WTC11 (cell line): Measurements from ENCODE around the gene KY. TPM values are rescaled to one million over a fixed set of nuclear protein-coding genes. Genes with fewer than 3 reads are reported as not detected.

Experiments
- ATAC-seq: fragments of 200-7000 bp; cut with Tn5 transposase; 2 replicates; pipeline ENCODE4 v1.10.0; 2021; ENCODE audit warnings: mild to moderate bottlenecking, moderate library complexity
- CTCF ChIA-PET: fragments of 300-600 bp; sonication (Branson Sonifier 250); formaldehyde crosslinking; loops from one replicate; lab custom pipeline; 2021; ENCODE audit warnings: antibody characterized with exemption; lab: Charles Lee
- POLR2A ChIA-PET: fragments of 350-600 bp; sonication (Branson Sonifier 250); formaldehyde crosslinking; loops from one replicate; lab custom pipeline; 2021; ENCODE audit warnings: antibody characterized with exemption; lab: Charles Lee
- DNase-seq: peaks from one replicate; pipeline ENCODE4 v3.0.0; 2021; ENCODE audit warnings: low spot score
- H3K27ac Mint-ChIP-seq: 2 replicates; pipeline ENCODE4 v1.8.0; 2021; ENCODE audit warnings: mixed read lengths
- H3K27me3 Mint-ChIP-seq: 2 replicates; pipeline ENCODE4 v1.8.0; 2021; ENCODE audit warnings: low read depth, mild to moderate bottlenecking, moderate library complexity, mixed read lengths
- H3K36me3 Mint-ChIP-seq: 2 replicates; pipeline ENCODE4 v1.8.0; 2021; ENCODE audit warnings: mixed read lengths
- H3K4me1 Mint-ChIP-seq: 2 replicates; pipeline ENCODE4 v1.8.0; 2022; ENCODE audit warnings: mixed read lengths
- H3K4me3 Mint-ChIP-seq: 2 replicates; pipeline ENCODE4 v1.8.0; 2021; ENCODE audit warnings: mild to moderate bottlenecking, moderate library complexity, mixed read lengths
- H3K9me3 Mint-ChIP-seq: 2 replicates; pipeline ENCODE4 v1.8.0; 2021; ENCODE audit warnings: mixed read lengths
- CREB1 ChIP-seq: sonication (generic); formaldehyde crosslinking; IDR thresholded peaks from 2 replicates; pipeline ENCODE4 v1.8.0; 2023; ENCODE audit warnings: mild to moderate bottlenecking, missing genetic modification reagents
- EMX1 ChIP-seq: fragments of 250-450 bp; sonication (Bioruptor Pico); IDR thresholded peaks from 2 replicates; pipeline ENCODE4 v1.8.0; 2021; ENCODE audit warnings: mild to moderate bottlenecking
- ESRRA ChIP-seq: sonication (generic); formaldehyde crosslinking; IDR thresholded peaks from 2 replicates; pipeline ENCODE4 v1.8.1; 2022; ENCODE audit warnings: mild to moderate bottlenecking, missing genetic modification reagents, borderline replicate concordance
- ETV6 ChIP-seq: sonication (generic); formaldehyde crosslinking; IDR thresholded peaks from 2 replicates; pipeline ENCODE4 v1.8.1; 2022; ENCODE audit warnings: mild to moderate bottlenecking, missing genetic modification reagents
- GABPB1 ChIP-seq: sonication (generic); formaldehyde crosslinking; IDR thresholded peaks from 2 replicates; pipeline ENCODE4 v1.8.1; 2023; ENCODE audit warnings: mild to moderate bottlenecking, missing genetic modification reagents
- GRHL2 ChIP-seq: fragments of 250-450 bp; sonication (Bioruptor Pico); IDR thresholded peaks from 2 replicates; pipeline ENCODE4 v1.8.0; 2022; ENCODE audit warnings: mild to moderate bottlenecking, moderate library complexity; ENCODE audit not compliant: insufficient replicate concordance, severe bottlenecking
- GTF2I ChIP-seq: fragments of 250-450 bp; sonication (Bioruptor Pico); conservative IDR thresholded peaks from 2 replicates; pipeline ENCODE4 v1.4.0; 2021; ENCODE audit warnings: mild to moderate bottlenecking
- HMGA2 ChIP-seq: fragments of 250-450 bp; sonication (Bioruptor Pico); IDR thresholded peaks from 2 replicates; pipeline ENCODE4 v1.4.0; 2021; ENCODE audit warnings: mild to moderate bottlenecking, moderate library complexity
- MXD4 ChIP-seq: fragments of 250-450 bp; sonication (Bioruptor Pico); IDR thresholded peaks from 2 replicates; pipeline ENCODE4 v1.8.0; 2021; ENCODE audit warnings: mild to moderate bottlenecking, moderate library complexity, borderline replicate concordance
- NR1H2 ChIP-seq: sonication (generic); formaldehyde crosslinking; IDR thresholded peaks from 2 replicates; pipeline ENCODE4 v1.9.0; 2021; ENCODE audit warnings: mild to moderate bottlenecking, moderate library complexity, missing genetic modification reagents
- RORB ChIP-seq: fragments of 250-450 bp; sonication (Bioruptor Pico); IDR thresholded peaks from 2 replicates; pipeline ENCODE4 v1.9.0; 2021; ENCODE audit warnings: mild to moderate bottlenecking
- SMAD3 ChIP-seq: sonication (generic); formaldehyde crosslinking; IDR thresholded peaks from 2 replicates; pipeline ENCODE4 v1.8.0; 2022; ENCODE audit warnings: missing genetic modification reagents, mild to moderate bottlenecking, borderline replicate concordance
- SOX15 ChIP-seq: fragments of 250-450 bp; sonication (Bioruptor Pico); IDR thresholded peaks from 2 replicates; pipeline ENCODE4 v1.9.0; 2021; ENCODE audit warnings: mild to moderate bottlenecking
- TCF7 ChIP-seq: sonication (generic); formaldehyde crosslinking; IDR thresholded peaks from 2 replicates; pipeline ENCODE4 v1.8.0; 2022; ENCODE audit warnings: mild to moderate bottlenecking, low read depth, missing genetic modification reagents, moderate library complexity
- TP53 ChIP-seq: sonication (generic); formaldehyde crosslinking; IDR thresholded peaks from 2 replicates; pipeline ENCODE4 v1.8.1; 2023; ENCODE audit warnings: mild to moderate bottlenecking, missing genetic modification reagents
- ZNF121 ChIP-seq: sonication (generic); formaldehyde crosslinking; IDR thresholded peaks from 2 replicates; pipeline ENCODE4 v1.8.0; 2023; ENCODE audit warnings: missing genetic modification reagents
- ZNF219 ChIP-seq: sonication (generic); formaldehyde crosslinking; IDR thresholded peaks from 2 replicates; pipeline ENCODE4 v1.8.0; 2023; ENCODE audit warnings: missing genetic modification reagents, mild to moderate bottlenecking, borderline replicate concordance
- ZNF416 ChIP-seq: fragments of 250-450 bp; sonication (Bioruptor Pico); IDR thresholded peaks from 2 replicates; pipeline ENCODE4 v1.9.0; 2021; ENCODE audit warnings: mild to moderate bottlenecking, inconsistent platforms
- ZNF423 ChIP-seq: fragments of 250-450 bp; sonication (Bioruptor Pico); IDR thresholded peaks from 2 replicates; pipeline ENCODE4 v2.1.2; 2022; ENCODE audit warnings: mild to moderate bottlenecking, moderate library complexity
- total RNA-seq: library from RNA; stranded (reverse); gene quantifications from 3 replicates; pipeline ENCODE4 v1.2.3, GENCODE V29; 2021
- TF ChIP-seq, protein P1 (sequence below): sonication (generic); formaldehyde crosslinking; IDR thresholded peaks from 2 replicates; pipeline ENCODE4 v1.8.1; 2023; ENCODE audit warnings: mild to moderate bottlenecking, missing genetic modification reagents, borderline replicate concordance
- TF ChIP-seq, protein P2 (sequence below): fragments of 250-450 bp; sonication (Bioruptor Pico); IDR thresholded peaks from 2 replicates; pipeline ENCODE4 v1.8.0; 2021; ENCODE audit warnings: mild to moderate bottlenecking
- TF ChIP-seq, protein P3 (sequence below): sonication (generic); formaldehyde crosslinking; IDR thresholded peaks from 2 replicates; pipeline ENCODE4 v1.8.0; 2023; ENCODE audit warnings: missing genetic modification reagents
- TF ChIP-seq, protein P4 (sequence below): sonication (generic); formaldehyde crosslinking; IDR thresholded peaks from 2 replicates; pipeline ENCODE4 v1.8.1; 2023; ENCODE audit warnings: mild to moderate bottlenecking, moderate library complexity, missing genetic modification reagents

The KY gene
- total RNA-seq, 1 experiment from 2014 or later = not detected

DNA sequence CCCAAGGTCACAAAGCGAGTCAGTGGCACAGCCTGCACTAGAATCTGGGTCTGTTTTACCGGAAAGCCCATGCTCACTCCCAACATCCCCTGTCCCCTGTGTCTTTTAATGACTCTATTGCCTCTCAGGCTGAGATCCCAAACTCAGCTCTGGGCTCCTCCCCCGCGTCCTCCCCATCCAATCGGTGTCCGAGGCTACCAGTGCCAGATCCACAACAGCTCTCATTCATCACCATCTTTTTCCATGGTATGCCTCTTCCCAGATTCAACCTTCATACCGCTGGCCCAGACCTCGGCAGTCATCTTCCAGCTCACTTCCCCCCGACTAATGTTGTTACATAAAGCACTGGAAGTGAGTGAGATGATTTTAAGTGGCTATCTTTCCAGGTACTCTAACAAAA lies 16.1 kb upstream of the KY start:
- no peak overlapping the region for H3K4me3 Mint-ChIP-seq

DNA sequence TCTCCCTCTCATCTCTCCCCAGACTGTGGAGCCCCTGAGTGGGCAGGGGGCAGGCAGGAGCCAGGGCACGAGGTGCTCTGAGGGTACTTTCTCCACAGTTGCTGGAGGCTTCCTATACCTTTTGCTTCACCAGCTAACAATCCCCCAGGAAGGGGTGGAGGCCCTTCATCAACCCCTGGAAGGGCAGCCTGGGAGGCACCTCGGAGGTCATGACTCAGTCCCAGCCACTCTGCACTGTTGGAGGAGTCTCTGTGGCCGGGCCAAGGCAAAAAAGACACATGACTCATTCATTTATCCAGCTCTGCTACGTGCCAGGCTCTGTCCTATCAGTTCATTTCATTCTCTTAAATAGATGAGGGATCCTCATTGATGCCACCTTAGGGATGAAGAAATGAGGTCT lies 15.6 kb upstream of the KY start:
- TF ChIP-seq ETV6 (CRISPR knock-in tag) (no peak), MXD4 (no peak)
- ATAC-seq (no peak), DNase-seq (no peak)
- Mint-ChIP-seq H3K4me3 (no peak overlapping the region), H3K36me3 (no peaks in the 10 kb centered on the region), H3K9me3 (no peaks in the 10 kb centered on the region), H3K4me1 (peaks cover 3% of the 10 kb centered on the region; the same call in 1 of the 2 replicates), H3K27ac (no peak overlapping the region), H3K27me3 (peaks cover 6% of the 10 kb centered on the region; the same call in 1 of the 2 replicates)
- ChIA-PET CTCF (interaction anchor here (0.8 to 3.3 kb wide), 2 partner anchors 11 to 65 kb away, joined by 3 to 15 read pairs; no protein-coding TSS in a partner anchor), POLR2A (no interaction called here)

More for the DNA sequence above, 16.1 kb upstream of the KY start:
- no peaks in the 10 kb centered on the region for H3K36me3 Mint-ChIP-seq
- DNase-seq = no peak
- H3K27ac Mint-ChIP-seq = no peak overlapping the region
- no peak for TF ChIP-seq NR1H2
- no peak for TF ChIP-seq ZNF121 (CRISPR knock-in tag)
- TF ChIP-seq CREB1 (CRISPR knock-in tag) = no peak
- TF ChIP-seq HMGA2 = no peak
- TF ChIP-seq ZNF423 = no peak
- CTCF ChIA-PET = interaction anchor here (3.3 kb wide), 1 partner anchor 10 kb away, joined by 15 read pairs; no protein-coding TSS in a partner anchor
- peaks cover 6% of the 10 kb centered on the region for H3K27me3 Mint-ChIP-seq
- peaks cover 3% of the 10 kb centered on the region; the same call in 1 of the 2 replicates for H3K4me1 Mint-ChIP-seq
- no peaks in the 10 kb centered on the region for H3K9me3 Mint-ChIP-seq
- POLR2A ChIA-PET = no interaction called here
- ATAC-seq = peak; percentile 62

DNA sequence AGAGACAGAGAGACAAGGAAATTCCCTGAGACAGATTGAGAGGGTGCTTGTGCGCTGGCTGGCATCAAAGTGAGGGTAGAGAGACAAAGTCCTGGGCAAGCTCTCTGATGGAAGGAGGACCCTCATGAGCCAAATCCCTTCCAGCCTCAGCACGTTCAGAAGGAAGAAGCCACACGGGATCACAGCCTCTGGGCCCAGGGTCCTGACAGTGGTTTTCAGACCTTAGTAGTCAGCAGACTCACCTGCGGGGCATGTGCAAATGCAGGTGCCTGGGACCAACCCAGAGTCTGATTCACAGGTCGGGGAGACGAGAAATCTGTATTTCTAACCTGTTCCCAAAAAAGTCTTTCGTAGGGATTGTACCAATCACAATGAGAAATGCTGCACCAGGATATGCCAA lies 15.2 kb upstream of the KY start:
- ATAC-seq (no peak), DNase-seq (no peak)
- no peak for TF ChIP-seq TP53 (CRISPR knock-in tag)
- no peak for TF ChIP-seq ESRRA (CRISPR knock-in tag)
- no peak for TF ChIP-seq TCF7
- no peak for TF ChIP-seq GTF2I (CRISPR knock-in tag)
- TF ChIP-seq, protein P1, sequence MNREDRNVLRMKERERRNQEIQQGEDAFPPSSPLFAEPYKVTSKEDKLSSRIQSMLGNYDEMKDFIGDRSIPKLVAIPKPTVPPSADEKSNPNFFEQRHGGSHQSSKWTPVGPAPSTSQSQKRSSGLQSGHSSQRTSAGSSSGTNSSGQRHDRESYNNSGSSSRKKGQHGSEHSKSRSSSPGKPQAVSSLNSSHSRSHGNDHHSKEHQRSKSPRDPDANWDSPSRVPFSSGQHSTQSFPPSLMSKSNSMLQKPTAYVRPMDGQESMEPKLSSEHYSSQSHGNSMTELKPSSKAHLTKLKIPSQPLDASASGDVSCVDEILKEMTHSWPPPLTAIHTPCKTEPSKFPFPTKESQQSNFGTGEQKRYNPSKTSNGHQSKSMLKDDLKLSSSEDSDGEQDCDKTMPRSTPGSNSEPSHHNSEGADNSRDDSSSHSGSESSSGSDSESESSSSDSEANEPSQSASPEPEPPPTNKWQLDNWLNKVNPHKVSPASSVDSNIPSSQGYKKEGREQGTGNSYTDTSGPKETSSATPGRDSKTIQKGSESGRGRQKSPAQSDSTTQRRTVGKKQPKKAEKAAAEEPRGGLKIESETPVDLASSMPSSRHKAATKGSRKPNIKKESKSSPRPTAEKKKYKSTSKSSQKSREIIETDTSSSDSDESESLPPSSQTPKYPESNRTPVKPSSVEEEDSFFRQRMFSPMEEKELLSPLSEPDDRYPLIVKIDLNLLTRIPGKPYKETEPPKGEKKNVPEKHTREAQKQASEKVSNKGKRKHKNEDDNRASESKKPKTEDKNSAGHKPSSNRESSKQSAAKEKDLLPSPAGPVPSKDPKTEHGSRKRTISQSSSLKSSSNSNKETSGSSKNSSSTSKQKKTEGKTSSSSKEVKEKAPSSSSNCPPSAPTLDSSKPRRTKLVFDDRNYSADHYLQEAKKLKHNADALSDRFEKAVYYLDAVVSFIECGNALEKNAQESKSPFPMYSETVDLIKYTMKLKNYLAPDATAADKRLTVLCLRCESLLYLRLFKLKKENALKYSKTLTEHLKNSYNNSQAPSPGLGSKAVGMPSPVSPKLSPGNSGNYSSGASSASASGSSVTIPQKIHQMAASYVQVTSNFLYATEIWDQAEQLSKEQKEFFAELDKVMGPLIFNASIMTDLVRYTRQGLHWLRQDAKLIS (CRISPR knock-in tag) = no peak
- no peak for TF ChIP-seq ZNF416 (CRISPR knock-in tag)
- TF ChIP-seq GABPB1 (CRISPR knock-in tag) = no peak
- no peak for TF ChIP-seq GRHL2 (CRISPR knock-in tag)
- no peak for TF ChIP-seq ZNF219 (CRISPR knock-in tag)
- TF ChIP-seq, protein P2, sequence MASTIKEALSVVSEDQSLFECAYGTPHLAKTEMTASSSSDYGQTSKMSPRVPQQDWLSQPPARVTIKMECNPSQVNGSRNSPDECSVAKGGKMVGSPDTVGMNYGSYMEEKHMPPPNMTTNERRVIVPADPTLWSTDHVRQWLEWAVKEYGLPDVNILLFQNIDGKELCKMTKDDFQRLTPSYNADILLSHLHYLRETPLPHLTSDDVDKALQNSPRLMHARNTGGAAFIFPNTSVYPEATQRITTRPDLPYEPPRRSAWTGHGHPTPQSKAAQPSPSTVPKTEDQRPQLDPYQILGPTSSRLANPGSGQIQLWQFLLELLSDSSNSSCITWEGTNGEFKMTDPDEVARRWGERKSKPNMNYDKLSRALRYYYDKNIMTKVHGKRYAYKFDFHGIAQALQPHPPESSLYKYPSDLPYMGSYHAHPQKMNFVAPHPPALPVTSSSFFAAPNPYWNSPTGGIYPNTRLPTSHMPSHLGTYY = no peak
- TF ChIP-seq SMAD3 (CRISPR knock-in tag) = no peak
- TF ChIP-seq, protein P3, sequence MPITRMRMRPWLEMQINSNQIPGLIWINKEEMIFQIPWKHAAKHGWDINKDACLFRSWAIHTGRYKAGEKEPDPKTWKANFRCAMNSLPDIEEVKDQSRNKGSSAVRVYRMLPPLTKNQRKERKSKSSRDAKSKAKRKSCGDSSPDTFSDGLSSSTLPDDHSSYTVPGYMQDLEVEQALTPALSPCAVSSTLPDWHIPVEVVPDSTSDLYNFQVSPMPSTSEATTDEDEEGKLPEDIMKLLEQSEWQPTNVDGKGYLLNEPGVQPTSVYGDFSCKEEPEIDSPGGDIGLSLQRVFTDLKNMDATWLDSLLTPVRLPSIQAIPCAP (CRISPR knock-in tag) = no peak
- TF ChIP-seq RORB (CRISPR knock-in tag) = no peak
- TF ChIP-seq SOX15 (CRISPR knock-in tag) = no peak
- TF ChIP-seq, protein P4, sequence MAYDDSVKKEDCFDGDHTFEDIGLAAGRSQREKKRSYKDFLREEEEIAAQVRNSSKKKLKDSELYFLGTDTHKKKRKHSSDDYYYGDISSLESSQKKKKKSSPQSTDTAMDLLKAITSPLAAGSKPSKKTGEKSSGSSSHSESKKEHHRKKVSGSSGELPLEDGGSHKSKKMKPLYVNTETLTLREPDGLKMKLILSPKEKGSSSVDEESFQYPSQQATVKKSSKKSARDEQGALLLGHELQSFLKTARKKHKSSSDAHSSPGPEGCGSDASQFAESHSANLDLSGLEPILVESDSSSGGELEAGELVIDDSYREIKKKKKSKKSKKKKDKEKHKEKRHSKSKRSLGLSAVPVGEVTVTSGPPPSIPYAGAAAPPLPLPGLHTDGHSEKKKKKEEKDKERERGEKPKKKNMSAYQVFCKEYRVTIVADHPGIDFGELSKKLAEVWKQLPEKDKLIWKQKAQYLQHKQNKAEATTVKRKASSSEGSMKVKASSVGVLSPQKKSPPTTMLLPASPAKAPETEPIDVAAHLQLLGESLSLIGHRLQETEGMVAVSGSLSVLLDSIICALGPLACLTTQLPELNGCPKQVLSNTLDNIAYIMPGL (CRISPR knock-in tag) = no peak
- no peak for TF ChIP-seq EMX1 (CRISPR knock-in tag)
- Mint-ChIP-seq H3K27me3 (peaks cover 6% of the 10 kb centered on the region; the same call in 1 of the 2 replicates), H3K27ac (no peak overlapping the region), H3K4me3 (no peak overlapping the region), H3K9me3 (no peaks in the 10 kb centered on the region), H3K36me3 (no peaks in the 10 kb centered on the region), H3K4me1 (peaks cover 3% of the 10 kb centered on the region; the same call in 1 of the 2 replicates)
- ChIA-PET POLR2A (no interaction called here), CTCF (interaction anchor here (0.8 to 3.3 kb wide), 2 partner anchors 11 to 65 kb away, joined by 3 to 15 read pairs; no protein-coding TSS in a partner anchor)
